ENCODE data around the gene KCNQ1. TPM values are rescaled to one million over a fixed set of nuclear protein-coding genes. Genes with fewer than 3 reads are reported as not detected.

Gene KCNQ1
- total RNA-seq, 3 donors from 2014 or later, result 3.6 to 6.2 (median 5.1) TPM

GRCh38 chr11:2664791-2665525, 220.2 kb downstream of the KCNQ1 start:
- peak in 1 of 2 donors; percentile 40 for DNase-seq (ENCODE audit: low spot score in 2 of 2)

DNA sequence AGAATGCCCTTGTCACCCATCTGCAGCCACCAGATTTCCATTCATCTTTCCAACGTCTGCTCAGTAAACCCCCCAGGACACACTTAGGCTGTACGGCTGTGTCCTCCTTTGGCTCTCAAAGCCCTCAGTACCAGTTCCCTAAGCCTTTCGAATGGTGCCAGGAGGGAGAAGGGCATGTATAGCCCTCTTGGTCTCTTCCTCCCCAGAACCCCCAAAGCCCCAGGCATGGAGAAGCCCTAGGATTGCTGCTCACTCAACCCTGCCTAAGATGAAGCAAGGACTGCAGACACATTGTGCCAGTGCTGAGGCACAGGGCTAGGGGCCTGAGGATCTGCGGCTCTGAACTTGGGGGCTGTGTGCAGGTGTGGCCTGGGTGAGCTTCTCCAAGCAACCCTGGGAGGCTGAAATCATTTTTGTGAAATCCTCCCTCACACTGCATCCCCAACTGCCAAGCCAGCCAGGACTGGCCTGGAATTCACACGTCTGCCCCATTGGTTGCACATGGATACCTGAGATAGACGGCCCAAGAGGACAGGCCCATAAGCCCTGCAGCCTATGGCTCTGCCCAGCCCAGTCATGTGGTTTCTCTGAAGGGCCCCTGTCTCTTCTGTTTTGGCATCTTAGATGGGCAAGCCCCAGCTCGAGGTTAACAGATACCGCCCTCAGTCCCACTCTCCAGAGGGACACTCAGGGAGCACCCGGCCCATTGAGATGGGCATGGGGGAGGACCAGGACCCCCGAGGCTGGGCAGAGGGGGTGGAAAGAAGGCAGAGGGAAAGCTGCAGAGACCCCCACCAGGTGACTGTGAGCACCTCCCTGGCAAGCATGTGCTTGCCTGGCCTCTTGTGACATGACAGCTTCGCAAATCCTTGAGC, 221.0 kb downstream of the KCNQ1 start:
- Histone ChIP-seq H3K9me3 (peaks cover 3 to 18% of the 10 kb centered on the region in 2 donors), H3K4me1 (no peaks in the 10 kb centered on the region), H3K27ac (peak overlapping the region in 1 of 2 donors; percentile 3), H3K27me3 (no peaks in the 10 kb centered on the region), H3K4me3 (no peak overlapping the region), H3K36me3 (no peaks in the 10 kb centered on the region)
- TF ChIP-seq POLR2AphosphoS5 (IDR thresholded peaks at IDR 0.05) (no peak), POLR2A (IDR thresholded peaks at IDR 0.05) (no peak)
- TF ChIP-seq, protein P1, sequence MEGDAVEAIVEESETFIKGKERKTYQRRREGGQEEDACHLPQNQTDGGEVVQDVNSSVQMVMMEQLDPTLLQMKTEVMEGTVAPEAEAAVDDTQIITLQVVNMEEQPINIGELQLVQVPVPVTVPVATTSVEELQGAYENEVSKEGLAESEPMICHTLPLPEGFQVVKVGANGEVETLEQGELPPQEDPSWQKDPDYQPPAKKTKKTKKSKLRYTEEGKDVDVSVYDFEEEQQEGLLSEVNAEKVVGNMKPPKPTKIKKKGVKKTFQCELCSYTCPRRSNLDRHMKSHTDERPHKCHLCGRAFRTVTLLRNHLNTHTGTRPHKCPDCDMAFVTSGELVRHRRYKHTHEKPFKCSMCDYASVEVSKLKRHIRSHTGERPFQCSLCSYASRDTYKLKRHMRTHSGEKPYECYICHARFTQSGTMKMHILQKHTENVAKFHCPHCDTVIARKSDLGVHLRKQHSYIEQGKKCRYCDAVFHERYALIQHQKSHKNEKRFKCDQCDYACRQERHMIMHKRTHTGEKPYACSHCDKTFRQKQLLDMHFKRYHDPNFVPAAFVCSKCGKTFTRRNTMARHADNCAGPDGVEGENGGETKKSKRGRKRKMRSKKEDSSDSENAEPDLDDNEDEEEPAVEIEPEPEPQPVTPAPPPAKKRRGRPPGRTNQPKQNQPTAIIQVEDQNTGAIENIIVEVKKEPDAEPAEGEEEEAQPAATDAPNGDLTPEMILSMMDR (IDR thresholded peaks at IDR 0.05), result no peak
- DNase-seq (ENCODE audit: low spot score in 2 of 2), result peak; percentile 17 to 27
- intact Hi-C loops (cut with DNase I; ENCODE audit: low total_unique reads), result no loop called here

More at GRCh38 chr11:2664791-2665525, 220.2 kb downstream of the KCNQ1 start:
- Histone ChIP-seq H3K4me1 (no peaks in the 10 kb centered on the region), H3K36me3 (no peaks in the 10 kb centered on the region), H3K9me3 (peaks cover 11 to 23% of the 10 kb centered on the region in 2 donors), H3K27ac (peak overlapping the region in 1 of 2 donors; percentile 19), H3K4me3 (no peak overlapping the region), H3K27me3 (no peaks in the 10 kb centered on the region)
- intact Hi-C loops (cut with DNase I; ENCODE audit: low total_unique reads), result no loop called here
- TF ChIP-seq POLR2AphosphoS5 (IDR thresholded peaks at IDR 0.05), result no peak
- no peak for TF ChIP-seq POLR2A (IDR thresholded peaks at IDR 0.05)
- TF ChIP-seq, protein P1 (IDR thresholded peaks at IDR 0.05), result no peak

GRCh38 chr11:2666401-2666741, 221.6 kb downstream of the KCNQ1 start:
- H3K36me3 ChIP-seq, result no peaks in the 10 kb centered on the region
- no peaks in the 10 kb centered on the region for H3K27me3 ChIP-seq
- peak; percentile 31 to 38 for DNase-seq (ENCODE audit: low spot score in 2 of 2)
- no peak overlapping the region for H3K4me3 ChIP-seq
- peaks cover 0 to 12% of the 10 kb centered on the region in 2 donors for H3K9me3 ChIP-seq
- H3K27ac ChIP-seq, result no peak overlapping the region
- intact Hi-C loops (cut with DNase I; ENCODE audit: low total_unique reads), result no loop called here
- TF ChIP-seq, protein P1 (IDR thresholded peaks at IDR 0.05), result no peak
- TF ChIP-seq POLR2A (IDR thresholded peaks at IDR 0.05), result no peak
- no peak for TF ChIP-seq POLR2AphosphoS5 (IDR thresholded peaks at IDR 0.05)
- H3K4me1 ChIP-seq, result no peaks in the 10 kb centered on the region

- Histone ChIP-seq H3K27ac (no peak overlapping the region), H3K27me3 (no peaks in the 10 kb centered on the region), H3K9me3 (peaks cover 0 to 6% of the 10 kb centered on the region in 2 donors), H3K4me1 (no peaks in the 10 kb centered on the region), H3K4me3 (no peak overlapping the region), H3K36me3 (no peaks in the 10 kb centered on the region)
- intact Hi-C loops (cut with DNase I; ENCODE audit: low total_unique reads), result no loop called here
- DNase-seq (ENCODE audit: low spot score in 2 of 2), result no peak
- TF ChIP-seq, protein P1 (IDR thresholded peaks at IDR 0.05), result no peak
- TF ChIP-seq POLR2A (IDR thresholded peaks at IDR 0.05) (no peak), POLR2AphosphoS5 (IDR thresholded peaks at IDR 0.05) (no peak)
These were observed 222.2 kb downstream of the KCNQ1 start for GRCh38 chr11:2666828-2667570.
